IMR-90 (cell line): Measurements from ENCODE around the gene CMTM5. TPM values are rescaled to one million over a fixed set of nuclear protein-coding genes. Genes with fewer than 3 reads are reported as not detected.

Source experiments
- ATAC-seq: fragments of 200-7000 bp; cut with Tn5 transposase; 2 replicates; pipeline ENCODE4 v1.9.1; 2020; ENCODE audit warnings: low read depth, mild to moderate bottlenecking, moderate library complexity
- BruUV-seq: library from RNA; stranded (reverse); fragments of 400-500 nt; replicated peaks from 2 replicates; lab custom pipeline; 2021; lab: Mats Ljungman, UMichigan
- CTCF ChIA-PET: fragments of 300-600 bp; formaldehyde crosslinking; extraction: SDS; loops from one replicate; lab custom pipeline; 2021; ENCODE audit warnings: antibody characterized with exemption; lab: Yijun Ruan, JAX
- POLR2A ChIA-PET: fragments of 300-600 bp; sonication (Branson Sonifier 250); formaldehyde crosslinking; loops from one replicate; lab custom pipeline; 2022; ENCODE audit warnings: antibody characterized with exemption; ENCODE audit not compliant: unreplicated experiment; lab: Charles Lee
- DNase-seq: peaks from one replicate; pipeline ENCODE4 v3.0.0; 2013
- H2AFZ ChIP-seq: replicated peaks from 2 replicates; pipeline ENCODE3; 2013; ENCODE audit warnings: low read length, mild to moderate bottlenecking; ENCODE audit not compliant: poor library complexity
- H2AK5ac ChIP-seq: 2 replicates; pipeline ENCODE4 v1.6.1; 2013; ENCODE audit warnings: low read depth, low read length, inconsistent platforms
- H2AK9ac ChIP-seq: replicated peaks from 2 replicates; pipeline ENCODE3; 2013; ENCODE audit warnings: mild to moderate bottlenecking, low read depth, low read length, moderate library complexity; ENCODE audit not compliant: poor library complexity
- H2BK120ac ChIP-seq: 2 replicates; pipeline ENCODE4 v1.6.1; 2013; ENCODE audit warnings: low read depth, low read length, inconsistent platforms
- H2BK15ac ChIP-seq: 3 replicates; pipeline ENCODE4 v1.6.1; 2013; ENCODE audit warnings: low read depth, low read length, inconsistent platforms
- H2BK20ac ChIP-seq: 2 replicates; pipeline ENCODE4 v1.6.1; 2013; ENCODE audit warnings: low read depth, mild to moderate bottlenecking, inconsistent platforms, low read length, moderate library complexity
- H2BK5ac ChIP-seq: 2 replicates; pipeline ENCODE4 v1.6.1; 2013; ENCODE audit warnings: mild to moderate bottlenecking, low read depth, low read length, inconsistent platforms; ENCODE audit not compliant: poor library complexity, severe bottlenecking
- H3K14ac ChIP-seq: replicated peaks from 2 replicates; pipeline ENCODE4 v1.6.1; 2013; ENCODE audit warnings: low read depth, low read length, inconsistent platforms
- H3K18ac ChIP-seq: 2 replicates; pipeline ENCODE4 v1.6.1; 2013; ENCODE audit warnings: low read depth, low read length, control low read depth
- H3K23ac ChIP-seq: 2 replicates; pipeline ENCODE4 v1.6.1; 2013; ENCODE audit warnings: low read depth, low read length, inconsistent platforms
- H3K27ac ChIP-seq: 2 replicates; pipeline ENCODE4 v1.5.1; 2013; ENCODE audit warnings: mild to moderate bottlenecking, control low read depth, low read length; ENCODE audit not compliant: insufficient read depth
- H3K27me3 ChIP-seq: 2 replicates; pipeline ENCODE4 v1.6.1; 2013; ENCODE audit warnings: low read length; ENCODE audit not compliant: control insufficient read depth, insufficient read depth
- H3K36me3 ChIP-seq: 2 replicates; pipeline ENCODE4 v1.6.1; 2013; ENCODE audit warnings: low read length, mixed read lengths; ENCODE audit not compliant: control insufficient read depth, insufficient read depth
- H3K4ac ChIP-seq: 2 replicates; pipeline ENCODE4 v1.6.1; 2013; ENCODE audit warnings: low read depth, low read length, inconsistent platforms
- H3K4me1 ChIP-seq: 2 replicates; pipeline ENCODE4 v1.6.1; 2013; ENCODE audit warnings: low read length, mixed read lengths; ENCODE audit not compliant: control insufficient read depth, insufficient read depth
- H3K4me2 ChIP-seq: 2 replicates; pipeline ENCODE4 v1.6.1; 2013; ENCODE audit warnings: low read depth, mild to moderate bottlenecking, control low read depth, low read length, moderate library complexity
- H3K4me3 ChIP-seq: 2 replicates; pipeline ENCODE4 v1.5.1; 2013; ENCODE audit warnings: low read depth, mild to moderate bottlenecking, control low read depth, low read length, moderate library complexity; ENCODE audit not compliant: insufficient read depth
- H3K56ac ChIP-seq: 2 replicates; pipeline ENCODE4 v1.6.1; 2013; ENCODE audit warnings: low read length, inconsistent platforms; ENCODE audit not compliant: insufficient read depth; ENCODE audit errors: extremely low read depth
- H3K79me1 ChIP-seq, 2 experiments: 2 replicates each; pipeline ENCODE4 v1.6.1; 2013; ENCODE audit warnings: low read length in 2 of 2, inconsistent platforms in 1 of 2, low read depth in 1 of 2
- H3K9ac ChIP-seq: 2 replicates; pipeline ENCODE4 v1.6.1; 2013; ENCODE audit warnings: low read depth, low read length, control low read depth
- H3K9me1 ChIP-seq: 2 replicates; pipeline ENCODE4 v1.6.1; 2013; ENCODE audit warnings: low read length, inconsistent platforms; ENCODE audit not compliant: insufficient read depth
- H3K9me3 ChIP-seq: 2 replicates; pipeline ENCODE4 v1.6.1; 2013; ENCODE audit warnings: low read length; ENCODE audit not compliant: control insufficient read depth, insufficient read depth
- H4K20me1 ChIP-seq: 2 replicates; pipeline ENCODE4 v1.6.1; 2013; ENCODE audit warnings: low read length, inconsistent platforms; ENCODE audit not compliant: insufficient read depth
- H4K5ac ChIP-seq: 2 replicates; pipeline ENCODE4 v1.6.1; 2013; ENCODE audit warnings: mild to moderate bottlenecking, low read depth, low read length, control low read depth
- H4K8ac ChIP-seq, 2 experiments: 2 replicates each; pipeline ENCODE4 v1.6.1; 2013; ENCODE audit warnings: low read depth in 2 of 2, low read length in 2 of 2, control low read depth in 1 of 2, inconsistent platforms in 1 of 2
- H4K91ac ChIP-seq: 2 replicates; pipeline ENCODE4 v1.6.1; 2013; ENCODE audit warnings: low read depth, low read length, inconsistent platforms; ENCODE audit not compliant: insufficient read depth
- BHLHE40 ChIP-seq: fragments of 150-350 bp; IDR thresholded peaks from 2 replicates; pipeline ENCODE4 v1.6.1; 2016; ENCODE audit warnings: mild to moderate bottlenecking, low read depth, low read length
- CEBPB ChIP-seq: IDR thresholded peaks from 2 replicates; pipeline ENCODE4 v1.6.1; 2012; ENCODE audit warnings: low read depth, low read length, improper control_type of control experiment
- CHD1 ChIP-seq: IDR thresholded peaks from 2 replicates; pipeline ENCODE4 v1.6.1; 2012; ENCODE audit warnings: low read depth, low read length, improper control_type of control experiment
- NFE2L2 ChIP-seq: fragments of 150-350 bp; IDR thresholded peaks from 2 replicates; pipeline ENCODE4 v1.6.1; 2016; ENCODE audit warnings: low read depth, mild to moderate bottlenecking, low read length
- POLR2A ChIP-seq: IDR thresholded peaks from 2 replicates; pipeline ENCODE4 v1.6.1; 2012; ENCODE audit warnings: mild to moderate bottlenecking, low read depth, low read length
- RAD21 ChIP-seq: IDR thresholded peaks from 2 replicates; pipeline ENCODE4 v1.6.1; 2012; ENCODE audit warnings: low read length, improper control_type of control experiment
- RFX5 ChIP-seq: IDR thresholded peaks from 2 replicates; pipeline ENCODE4 v1.8.0; 2012; ENCODE audit warnings: low read depth, mild to moderate bottlenecking, low read length, moderate library complexity
- SMC3 ChIP-seq: fragments of 150-350 bp; IDR thresholded peaks from 2 replicates; pipeline ENCODE4 v1.6.1; 2016; ENCODE audit warnings: low read depth, mild to moderate bottlenecking, antibody characterized with exemption, low read length, moderate library complexity
- USF2 ChIP-seq: fragments of 150-350 bp; IDR thresholded peaks from 2 replicates; pipeline ENCODE4 v1.6.1; 2017; ENCODE audit warnings: mild to moderate bottlenecking, antibody characterized with exemption, low read length, low read depth
- WGBS, 2 experiments: methylation state at CpG; one replicate each; pipeline versions ENCODE4 v1.1.5 to v1.1.7; 2013; ENCODE audit warnings: missing lambda C conversion rate in 2 of 2; ENCODE audit not compliant: insufficient read length in 1 of 2; ENCODE audit errors: extremely low coverage in 2 of 2; 5-methylcytosine and 5-hydroxymethylcytosine counted together
- dilution Hi-C: fragments of 300-500 bp; cut with HindIII; formaldehyde crosslinking; loops from one replicate; pipeline ENCODE4 v1.14.3; 2018; ENCODE audit warnings: low sequenced_read_pairs; ENCODE audit not compliant: unreplicated experiment
- in situ Hi-C: fragments of 300-500 bp; cut with MboI; formaldehyde crosslinking; loops from 3 replicates; pipeline ENCODE4 v1.14.3; 2019; ENCODE audit warnings: low sequenced_read_pairs, inconsistent platforms, mixed read lengths
- intact Hi-C: fragments of 100-400 bp; cut with micrococcal nuclease; formaldehyde crosslinking; loops from 2 replicates; pipeline ENCODE4 v1.10.0; 2022
- polyA plus RNA-seq, 3 experiments: library from polyadenylated mRNA; depleted of rRNA; stranded (reverse); fragments of >200 nt; gene quantifications; 2 replicates each; pipeline ENCODE4 v1.2.3, GENCODE V29; 2012; ENCODE audit warnings: low replicate concordance in 1 of 3
- total RNA-seq: library from RNA; depleted of rRNA; stranded (reverse); fragments of >200 nt; gene quantifications from 2 replicates; pipeline ENCODE4 v1.2.3, GENCODE V29; 2012
- TF ChIP-seq, protein P1 (sequence below): conservative IDR thresholded peaks from 2 replicates; pipeline ENCODE4 v1.5.1; 2012; ENCODE audit warnings: mild to moderate bottlenecking, low read depth, low read length, improper control_type of control experiment

CMTM5 gene
- total and polyA plus RNA-seq, 2 of the 4 experiments (the other 2 are of a cell fraction) = 0.07 TPM; not detected in 1

GRCh38 chr14:23405096-23405495 lies 28.2 kb downstream of the CMTM5 start:
- Histone ChIP-seq H3K4me1 (no peaks in the 10 kb centered on the region), H3K27ac (no peak overlapping the region), H3K18ac (no peak overlapping the region), H3K9me3 (no peaks in the 10 kb centered on the region), H3K4me3 (no peak overlapping the region), H4K20me1 (no peaks in the 10 kb centered on the region), H2BK120ac (no peak overlapping the region), H3K56ac (no peak overlapping the region), H2AK9ac (no peak overlapping the region), H2AFZ (no peak overlapping the region), H3K14ac (no peak overlapping the region), H2AK5ac (no peak overlapping the region), H3K27me3 (peaks cover 54% of the 10 kb centered on the region), H3K4me2 (no peak overlapping the region), H3K9ac (no peak overlapping the region), H3K36me3 (no peaks in the 10 kb centered on the region), H3K9me1 (peaks cover 2% of the 10 kb centered on the region; the same call in 1 of the 2 replicates), H3K79me1 (no peaks in the 10 kb centered on the region), H4K91ac (no peak overlapping the region), H2BK20ac (no peak overlapping the region), H4K8ac (no peak overlapping the region), H2BK5ac (no peak overlapping the region), H2BK15ac (no peak overlapping the region), H3K23ac (no peak overlapping the region), H3K4ac (no peak overlapping the region), H4K5ac (no peak overlapping the region)
- BruUV-seq = no TSS peak
- ChIA-PET POLR2A (no interaction called here), CTCF (no interaction called here)
- in situ Hi-C loops = no loop called here
- DNase-seq (no peak), ATAC-seq (no peak)
- TF ChIP-seq POLR2A = no peak
- no peak for TF ChIP-seq CHD1
- TF ChIP-seq SMC3 = no peak
- no peak for TF ChIP-seq CEBPB
- TF ChIP-seq NFE2L2 = no peak
- TF ChIP-seq BHLHE40 = no peak
- TF ChIP-seq, protein P1, sequence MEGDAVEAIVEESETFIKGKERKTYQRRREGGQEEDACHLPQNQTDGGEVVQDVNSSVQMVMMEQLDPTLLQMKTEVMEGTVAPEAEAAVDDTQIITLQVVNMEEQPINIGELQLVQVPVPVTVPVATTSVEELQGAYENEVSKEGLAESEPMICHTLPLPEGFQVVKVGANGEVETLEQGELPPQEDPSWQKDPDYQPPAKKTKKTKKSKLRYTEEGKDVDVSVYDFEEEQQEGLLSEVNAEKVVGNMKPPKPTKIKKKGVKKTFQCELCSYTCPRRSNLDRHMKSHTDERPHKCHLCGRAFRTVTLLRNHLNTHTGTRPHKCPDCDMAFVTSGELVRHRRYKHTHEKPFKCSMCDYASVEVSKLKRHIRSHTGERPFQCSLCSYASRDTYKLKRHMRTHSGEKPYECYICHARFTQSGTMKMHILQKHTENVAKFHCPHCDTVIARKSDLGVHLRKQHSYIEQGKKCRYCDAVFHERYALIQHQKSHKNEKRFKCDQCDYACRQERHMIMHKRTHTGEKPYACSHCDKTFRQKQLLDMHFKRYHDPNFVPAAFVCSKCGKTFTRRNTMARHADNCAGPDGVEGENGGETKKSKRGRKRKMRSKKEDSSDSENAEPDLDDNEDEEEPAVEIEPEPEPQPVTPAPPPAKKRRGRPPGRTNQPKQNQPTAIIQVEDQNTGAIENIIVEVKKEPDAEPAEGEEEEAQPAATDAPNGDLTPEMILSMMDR = no peak
- no peak for TF ChIP-seq RFX5
- no peak for TF ChIP-seq RAD21
- TF ChIP-seq USF2 = no peak
- intact Hi-C loops = no loop called here
- WGBS, 2 experiments = 70% methylated on average over 2 of the region's 10 CpGs; no CpG with 5 or more reads in 1 of the 2 experiments
- dilution Hi-C loops = no loop called here
